Measurements from ENCODE around the gene LRRFIP2.
"Not testable (repeated sequence)": the region's sequence is repeated elsewhere in the genome, so short reads cannot be mapped to it uniquely, and the experiment has no call there.

The LRRFIP2 gene

DNA sequence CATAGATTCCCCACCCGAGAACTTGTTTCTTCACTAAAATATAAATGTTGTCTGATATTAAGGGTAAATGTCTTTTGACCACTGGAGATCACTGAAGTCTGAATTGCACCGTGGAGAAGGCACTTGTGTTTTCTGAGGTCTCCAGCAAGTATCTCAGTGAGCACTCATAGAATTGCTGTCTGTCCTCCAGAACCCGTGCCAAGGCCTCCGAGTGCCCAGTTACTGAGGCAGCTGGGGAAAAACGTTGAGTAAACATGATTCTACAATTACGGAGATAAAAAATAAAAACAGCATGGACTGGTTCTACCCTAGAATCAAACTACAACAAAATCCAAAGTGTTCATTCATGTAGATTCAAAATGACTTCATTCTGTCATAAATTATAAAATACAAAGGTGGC is 121.0 kb downstream of the LRRFIP2 start:
- Histone ChIP-seq H3K27me3 (replicated peaks; ENCODE audit: insufficient read depth, low read length) (no peaks in the 10 kb centered on the region), H3K4me2 (ENCODE audit: low read depth, low read length) (no peak overlapping the region), H2AFZ (ENCODE audit: low read length) (no peak overlapping the region), H3F3A (ENCODE audit: insufficient read depth, low read length) (no peaks in the 10 kb centered on the region), H3K9me2 (replicated peaks; ENCODE audit: insufficient read depth, low read length) (no peaks in the 10 kb centered on the region), H3K4me1 (ENCODE audit: low read length) (peaks cover 8% of the 10 kb centered on the region; the same call in 1 of the 2 replicates), H4K20me1 (ENCODE audit: insufficient read depth, low read length) (no peaks in the 10 kb centered on the region), H3K79me2 (ENCODE audit: low read length) (no peaks in the 10 kb centered on the region), H3K36me3 (replicated peaks; ENCODE audit: insufficient read depth, low read length) (no peaks in the 10 kb centered on the region; the same call in 1 of the 2 replicates), H3K27ac (ENCODE audit: low read length) (no peak overlapping the region), H3K9me3 (replicated peaks; ENCODE audit: insufficient read depth, low read length) (no peaks in the 10 kb centered on the region), H3K9ac (ENCODE audit: low read length) (no peak overlapping the region), H3K4me3 (ENCODE audit: low read length) (no peak overlapping the region)
- no peak for TF ChIP-seq EZH2 (optimal IDR thresholded peaks at IDR 0.05; ENCODE audit: low read depth, low read length)
- TF ChIP-seq EZH2phosphoT487 (IDR thresholded peaks at IDR 0.05; ENCODE audit: low read length) = no peak
- TF ChIP-seq CTCF (IDR thresholded peaks at IDR 0.05; ENCODE audit: low read length) = no peak
- no peak for DNase-seq

DNA sequence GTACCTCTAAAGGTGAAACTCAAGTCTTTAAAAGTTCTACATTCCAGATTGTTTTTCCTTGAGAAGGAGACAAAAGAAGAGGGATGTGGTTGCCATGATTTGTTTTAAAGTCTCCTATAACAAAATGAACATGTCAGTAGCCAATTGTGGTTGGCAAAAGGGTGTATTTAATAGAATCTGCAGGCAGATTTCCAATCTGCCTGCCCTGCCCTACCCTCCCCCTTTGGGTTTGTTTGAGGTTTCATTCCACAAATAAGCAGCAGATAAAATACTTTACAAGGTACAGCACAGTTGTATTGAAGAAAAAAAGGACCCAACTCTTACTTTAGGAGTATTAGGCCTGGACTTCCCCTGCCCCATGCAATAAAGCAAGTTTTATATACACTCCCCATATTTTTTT is 121.5 kb downstream of the LRRFIP2 start:
- no peaks in the 10 kb centered on the region for H4K20me1 ChIP-seq (ENCODE audit: insufficient read depth, low read length)
- no peaks in the 10 kb centered on the region; the same call in 1 of the 2 replicates for H3K36me3 ChIP-seq (replicated peaks; ENCODE audit: insufficient read depth, low read length)
- H3K79me2 ChIP-seq (ENCODE audit: low read length) = no peaks in the 10 kb centered on the region
- H3K9me2 ChIP-seq (replicated peaks; ENCODE audit: insufficient read depth, low read length) = no peaks in the 10 kb centered on the region
- no peak overlapping the region for H3K4me2 ChIP-seq (ENCODE audit: low read depth, low read length)
- no peak for DNase-seq
- H3K9ac ChIP-seq (ENCODE audit: low read length) = no peak overlapping the region
- H2AFZ ChIP-seq (ENCODE audit: low read length) = no peak overlapping the region
- no peak overlapping the region for H3K4me3 ChIP-seq (ENCODE audit: low read length)
- H3K27me3 ChIP-seq (replicated peaks; ENCODE audit: insufficient read depth, low read length) = no peaks in the 10 kb centered on the region
- no peaks in the 10 kb centered on the region for H3F3A ChIP-seq (ENCODE audit: insufficient read depth, low read length)
- no peaks in the 10 kb centered on the region for H3K9me3 ChIP-seq (replicated peaks; ENCODE audit: insufficient read depth, low read length)
- no peak for TF ChIP-seq EZH2 (optimal IDR thresholded peaks at IDR 0.05; ENCODE audit: low read depth, low read length)
- TF ChIP-seq EZH2phosphoT487 (IDR thresholded peaks at IDR 0.05; ENCODE audit: low read length) = no peak
- no peak for TF ChIP-seq CTCF (IDR thresholded peaks at IDR 0.05; ENCODE audit: low read length)
- H3K4me1 ChIP-seq (ENCODE audit: low read length) = peaks cover 8% of the 10 kb centered on the region; the same call in 1 of the 2 replicates
- H3K27ac ChIP-seq (ENCODE audit: low read length) = no peak overlapping the region

DNA sequence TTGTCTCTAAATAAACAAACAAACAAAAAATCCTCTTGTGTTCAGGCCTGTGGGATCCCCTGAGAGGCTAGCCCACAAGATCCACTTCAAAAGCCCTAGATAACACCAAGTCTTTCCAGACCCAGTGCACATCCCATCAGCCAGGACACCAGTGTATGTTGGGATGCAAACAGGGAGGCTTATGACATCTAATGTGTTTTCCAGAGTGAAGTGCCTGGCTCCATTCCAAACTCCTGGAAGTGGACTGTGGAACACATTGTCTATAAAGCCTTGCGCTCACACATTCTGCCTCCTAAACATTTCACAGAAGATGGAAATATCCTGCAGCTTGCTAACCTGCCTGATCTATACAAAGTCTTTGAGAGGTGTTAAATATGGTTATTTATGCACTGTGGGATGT is 124.1 kb downstream of the LRRFIP2 start:
- H4K20me1 ChIP-seq (ENCODE audit: insufficient read depth, low read length) = no peaks in the 10 kb centered on the region
- no peaks in the 10 kb centered on the region for H3K9me3 ChIP-seq (replicated peaks; ENCODE audit: insufficient read depth, low read length)
- no peak for TF ChIP-seq CTCF (IDR thresholded peaks at IDR 0.05; ENCODE audit: low read length)
- no peak for TF ChIP-seq EZH2 (optimal IDR thresholded peaks at IDR 0.05; ENCODE audit: low read depth, low read length)
- no peak for TF ChIP-seq EZH2phosphoT487 (IDR thresholded peaks at IDR 0.05; ENCODE audit: low read length)
- H3K9ac ChIP-seq (ENCODE audit: low read length) = no peak overlapping the region
- H3K4me1 ChIP-seq (ENCODE audit: low read length) = peaks cover 8% of the 10 kb centered on the region; the same call in 1 of the 2 replicates
- no peaks in the 10 kb centered on the region for H3K79me2 ChIP-seq (ENCODE audit: low read length)
- no peak overlapping the region for H2AFZ ChIP-seq (ENCODE audit: low read length)
- H3K9me2 ChIP-seq (replicated peaks; ENCODE audit: insufficient read depth, low read length) = no peaks in the 10 kb centered on the region
- H3K36me3 ChIP-seq (replicated peaks; ENCODE audit: insufficient read depth, low read length) = no peaks in the 10 kb centered on the region; the same call in 1 of the 2 replicates
- no peak overlapping the region for H3K4me3 ChIP-seq (ENCODE audit: low read length)
- no peaks in the 10 kb centered on the region for H3F3A ChIP-seq (ENCODE audit: insufficient read depth, low read length)
- no peak overlapping the region for H3K27ac ChIP-seq (ENCODE audit: low read length)
- H3K27me3 ChIP-seq (replicated peaks; ENCODE audit: insufficient read depth, low read length) = no peaks in the 10 kb centered on the region
- DNase-seq = no peak
- no peak overlapping the region for H3K4me2 ChIP-seq (ENCODE audit: low read depth, low read length)

GRCh38 chr3:37042712-37043111 is 131.7 kb downstream of the LRRFIP2 start:
- not testable (repeated sequence) for H3K9me3 ChIP-seq (replicated peaks; ENCODE audit: insufficient read depth, low read length); H3F3A ChIP-seq (ENCODE audit: insufficient read depth, low read length); H3K4me3 ChIP-seq (ENCODE audit: low read length); H3K4me1 ChIP-seq (ENCODE audit: low read length); H3K4me2 ChIP-seq (ENCODE audit: low read depth, low read length); H3K79me2 ChIP-seq (ENCODE audit: low read length); H3K27ac ChIP-seq (ENCODE audit: low read length); H3K27me3 ChIP-seq (replicated peaks; ENCODE audit: insufficient read depth, low read length); DNase-seq; H3K9ac ChIP-seq (ENCODE audit: low read length); H4K20me1 ChIP-seq (ENCODE audit: insufficient read depth, low read length); H3K36me3 ChIP-seq (replicated peaks; ENCODE audit: insufficient read depth, low read length); H2AFZ ChIP-seq (ENCODE audit: low read length); H3K9me2 ChIP-seq (replicated peaks; ENCODE audit: insufficient read depth, low read length)

All from MM.1S (cell line).